GM23338 (cell line): ENCODE measurements around the gene TRIM25. TPM values are rescaled to one million over a fixed set of nuclear protein-coding genes. Genes with fewer than 3 reads are reported as not detected.
A peak's percentile ranks its signal among the peaks of the same experiment; 100 is the strongest.

ENCODE experiments used
- ATAC-seq: fragments of 200-7000 bp; cut with Tn5 transposase; 3 replicates; pipeline ENCODE4 v1.9.1; 2020
- DNase-seq: peaks from one replicate; pipeline ENCODE4 v3.0.0-alpha.2; 2015; ENCODE audit warnings: low spot score
- H2AFZ ChIP-seq: fragments of 200-600 bp; sonication (generic); 2 replicates; pipeline ENCODE4 v1.8.0; 2016; ENCODE audit warnings: antibody characterized with exemption, mild to moderate bottlenecking, moderate library complexity
- H3F3A ChIP-seq: fragments of 200-600 bp; sonication (generic); replicated peaks from 2 replicates; pipeline ENCODE4 v1.8.0; 2017; ENCODE audit warnings: antibody characterized with exemption, mixed run types, low read depth
- H3K27ac ChIP-seq: fragments of 200-600 bp; sonication (generic); 2 replicates; pipeline ENCODE4 v1.6.1; 2016; ENCODE audit warnings: low read depth
- H3K27me3 ChIP-seq: fragments of 200-600 bp; sonication (generic); 2 replicates; pipeline ENCODE4 v1.8.0; 2016; ENCODE audit warnings: mild to moderate bottlenecking, mixed run types, moderate library complexity; ENCODE audit not compliant: insufficient read depth
- H3K36me3 ChIP-seq: fragments of 200-600 bp; sonication (generic); 2 replicates; pipeline ENCODE4 v1.8.0; 2016; ENCODE audit warnings: mild to moderate bottlenecking; ENCODE audit not compliant: insufficient read depth
- H3K4me1 ChIP-seq: fragments of 200-600 bp; sonication (generic); 2 replicates; pipeline ENCODE4 v1.8.0; 2016; ENCODE audit warnings: mild to moderate bottlenecking, moderate library complexity; ENCODE audit not compliant: insufficient read depth
- H3K4me2 ChIP-seq: fragments of 200-600 bp; sonication (generic); 2 replicates; pipeline ENCODE4 v1.7.1; 2017; ENCODE audit warnings: mixed run types
- H3K4me3 ChIP-seq: fragments of 200-600 bp; sonication (generic); 2 replicates; pipeline ENCODE4 v1.6.1; 2016; ENCODE audit warnings: mixed run types
- H3K79me2 ChIP-seq: fragments of 200-600 bp; sonication (generic); replicated peaks from 2 replicates; pipeline ENCODE4 v1.8.0; 2017; ENCODE audit warnings: mild to moderate bottlenecking; ENCODE audit not compliant: insufficient read depth
- H3K9me2 ChIP-seq: fragments of 200-600 bp; sonication (generic); 2 replicates; pipeline ENCODE4 v1.8.0; 2017; ENCODE audit not compliant: insufficient read depth
- H4K20me1 ChIP-seq: fragments of 200-600 bp; sonication (generic); replicated peaks from 2 replicates; pipeline ENCODE4 v1.8.0; 2017; ENCODE audit warnings: mild to moderate bottlenecking; ENCODE audit not compliant: insufficient read depth
- H3K27ac Mint-ChIP-seq: 2 replicates; pipeline ENCODE4 v1.8.0; 2020; ENCODE audit warnings: inconsistent platforms, mild to moderate bottlenecking, moderate library complexity, mixed read lengths
- H3K27me3 Mint-ChIP-seq: 3 replicates; pipeline ENCODE4 v1.8.0; 2022; ENCODE audit warnings: low read depth, mild to moderate bottlenecking, moderate library complexity, mixed read lengths, inconsistent platforms; ENCODE audit not compliant: insufficient read depth, poor library complexity
- H3K36me3 Mint-ChIP-seq: 3 replicates; pipeline ENCODE4 v1.8.0; 2021; ENCODE audit warnings: low read depth, mild to moderate bottlenecking, inconsistent platforms, moderate library complexity, mixed read lengths
- H3K4me1 Mint-ChIP-seq: 3 replicates; pipeline ENCODE4 v1.8.0; 2020; ENCODE audit warnings: mild to moderate bottlenecking, inconsistent platforms, mixed read lengths
- H3K4me3 Mint-ChIP-seq: 3 replicates; pipeline ENCODE4 v1.8.0; 2021; ENCODE audit warnings: moderate library complexity, mild to moderate bottlenecking, inconsistent platforms, mixed read lengths
- H3K9me3 Mint-ChIP-seq: 3 replicates; pipeline ENCODE4 v1.8.0; 2020; ENCODE audit warnings: moderate library complexity, mild to moderate bottlenecking, inconsistent platforms, mixed read lengths
- ETS1 ChIP-seq: IDR thresholded peaks from 2 replicates; pipeline ENCODE4 v1.6.1; 2016; ENCODE audit warnings: antibody characterized with exemption
- EZH2 ChIP-seq: fragments of 200-600 bp; sonication (generic); IDR thresholded peaks from one replicate; pipeline ENCODE4 v1.8.0; 2017; ENCODE audit warnings: antibody characterized with exemption, mild to moderate bottlenecking, low read depth; ENCODE audit not compliant: unreplicated experiment
- EZH2phosphoT487 ChIP-seq: fragments of 200-600 bp; sonication (generic); IDR thresholded peaks from one replicate; pipeline ENCODE4 v1.8.1; 2018; ENCODE audit warnings: antibody characterized with exemption; ENCODE audit not compliant: unreplicated experiment
- JUNB ChIP-seq: IDR thresholded peaks from one replicate; pipeline ENCODE4 v1.6.1; 2016; ENCODE audit warnings: antibody characterized with exemption; ENCODE audit not compliant: unreplicated experiment
- ZNF114 ChIP-seq: fragments of 250-450 bp; sonication (Bioruptor Pico); IDR thresholded peaks from 2 replicates; pipeline ENCODE4 v1.5.0; 2020; ENCODE audit warnings: mild to moderate bottlenecking, moderate library complexity
- polyA plus RNA-seq: library from polyadenylated mRNA; unstranded; fragments of >200 nt; fragmentation: Nextera tagmentation; extraction: Ambion mirVana; gene quantifications from 2 replicates; pipeline ENCODE4 v1.2.1, GENCODE V29; 2016
- total RNA-seq: library from RNA; depleted of rRNA; stranded (reverse); fragments of >200 nt; shearing (Covaris generic); gene quantifications from 2 replicates; pipeline ENCODE4 v1.2.3, GENCODE V29; 2014
- TF ChIP-seq, protein P1 (sequence below): fragments of 250-450 bp; sonication (Bioruptor Pico); IDR thresholded peaks from 2 replicates; pipeline ENCODE4 v1.5.0; 2020; ENCODE audit warnings: mild to moderate bottlenecking, moderate library complexity

Gene TRIM25
- total and polyA plus RNA-seq, 2 experiments from 2014 or later, result 19.6 to 36.2 TPM

DNA sequence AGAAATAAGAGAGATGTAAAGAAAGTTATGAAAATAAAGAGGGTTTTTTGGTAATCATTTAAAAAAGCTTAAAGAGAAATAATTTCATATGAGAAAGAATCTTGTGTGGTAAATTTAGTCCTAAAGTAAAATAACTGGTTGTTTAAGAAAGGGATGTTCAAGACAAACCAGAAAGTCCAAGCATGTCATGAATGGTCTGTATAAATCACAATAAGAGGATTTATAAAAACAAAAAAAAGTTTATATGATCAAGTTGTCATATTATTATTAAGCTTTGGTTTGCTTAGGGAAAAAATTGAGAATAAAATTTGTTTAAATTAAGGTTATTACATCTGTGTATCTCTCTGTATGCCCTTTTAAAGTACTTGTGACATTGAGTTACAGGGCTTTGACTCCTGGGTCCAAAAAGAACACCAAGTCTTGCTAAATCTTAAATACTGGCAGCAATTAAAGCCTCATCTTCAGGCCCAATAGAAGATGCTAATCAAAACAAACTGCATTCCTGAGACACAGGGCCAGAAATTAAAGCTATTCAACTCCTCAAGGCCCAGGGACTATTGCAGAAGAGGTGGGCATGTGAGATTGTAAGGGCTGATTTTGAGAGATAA, 15.6 kb upstream of the TRIM25 start:
- Histone ChIP-seq H3K4me3 (no peak overlapping the region), H4K20me1 (no peaks in the 10 kb centered on the region), H2AFZ (no peak overlapping the region), H3K9me2 (no peaks in the 10 kb centered on the region), H3K27me3 (no peaks in the 10 kb centered on the region), H3K79me2 (no peaks in the 10 kb centered on the region), H3K4me2 (no peak overlapping the region), H3K36me3 (peaks cover 11% of the 10 kb centered on the region), H3F3A (0 out of 2 replicates have a peak, but pooled peaks cover 3% of the 10 kb centered on the region), H3K4me1 (peaks cover 26% of the 10 kb centered on the region), H3K27ac (no peak overlapping the region)
- peaks cover 74% of the 10 kb centered on the region for H3K9me3 Mint-ChIP-seq
- no peak overlapping the region for H3K4me3 Mint-ChIP-seq
- H3K36me3 Mint-ChIP-seq, result peaks cover 63% of the 10 kb centered on the region
- peaks cover 21% of the 10 kb centered on the region for H3K4me1 Mint-ChIP-seq
- DNase-seq (peak; percentile 74), ATAC-seq (no peak)
- no peak overlapping the region for H3K27ac Mint-ChIP-seq
- TF ChIP-seq ETS1 (no peak), EZH2 (no peak), EZH2phosphoT487 (no peak), JUNB (no peak), ZNF114 (no peak)
- TF ChIP-seq, protein P1, sequence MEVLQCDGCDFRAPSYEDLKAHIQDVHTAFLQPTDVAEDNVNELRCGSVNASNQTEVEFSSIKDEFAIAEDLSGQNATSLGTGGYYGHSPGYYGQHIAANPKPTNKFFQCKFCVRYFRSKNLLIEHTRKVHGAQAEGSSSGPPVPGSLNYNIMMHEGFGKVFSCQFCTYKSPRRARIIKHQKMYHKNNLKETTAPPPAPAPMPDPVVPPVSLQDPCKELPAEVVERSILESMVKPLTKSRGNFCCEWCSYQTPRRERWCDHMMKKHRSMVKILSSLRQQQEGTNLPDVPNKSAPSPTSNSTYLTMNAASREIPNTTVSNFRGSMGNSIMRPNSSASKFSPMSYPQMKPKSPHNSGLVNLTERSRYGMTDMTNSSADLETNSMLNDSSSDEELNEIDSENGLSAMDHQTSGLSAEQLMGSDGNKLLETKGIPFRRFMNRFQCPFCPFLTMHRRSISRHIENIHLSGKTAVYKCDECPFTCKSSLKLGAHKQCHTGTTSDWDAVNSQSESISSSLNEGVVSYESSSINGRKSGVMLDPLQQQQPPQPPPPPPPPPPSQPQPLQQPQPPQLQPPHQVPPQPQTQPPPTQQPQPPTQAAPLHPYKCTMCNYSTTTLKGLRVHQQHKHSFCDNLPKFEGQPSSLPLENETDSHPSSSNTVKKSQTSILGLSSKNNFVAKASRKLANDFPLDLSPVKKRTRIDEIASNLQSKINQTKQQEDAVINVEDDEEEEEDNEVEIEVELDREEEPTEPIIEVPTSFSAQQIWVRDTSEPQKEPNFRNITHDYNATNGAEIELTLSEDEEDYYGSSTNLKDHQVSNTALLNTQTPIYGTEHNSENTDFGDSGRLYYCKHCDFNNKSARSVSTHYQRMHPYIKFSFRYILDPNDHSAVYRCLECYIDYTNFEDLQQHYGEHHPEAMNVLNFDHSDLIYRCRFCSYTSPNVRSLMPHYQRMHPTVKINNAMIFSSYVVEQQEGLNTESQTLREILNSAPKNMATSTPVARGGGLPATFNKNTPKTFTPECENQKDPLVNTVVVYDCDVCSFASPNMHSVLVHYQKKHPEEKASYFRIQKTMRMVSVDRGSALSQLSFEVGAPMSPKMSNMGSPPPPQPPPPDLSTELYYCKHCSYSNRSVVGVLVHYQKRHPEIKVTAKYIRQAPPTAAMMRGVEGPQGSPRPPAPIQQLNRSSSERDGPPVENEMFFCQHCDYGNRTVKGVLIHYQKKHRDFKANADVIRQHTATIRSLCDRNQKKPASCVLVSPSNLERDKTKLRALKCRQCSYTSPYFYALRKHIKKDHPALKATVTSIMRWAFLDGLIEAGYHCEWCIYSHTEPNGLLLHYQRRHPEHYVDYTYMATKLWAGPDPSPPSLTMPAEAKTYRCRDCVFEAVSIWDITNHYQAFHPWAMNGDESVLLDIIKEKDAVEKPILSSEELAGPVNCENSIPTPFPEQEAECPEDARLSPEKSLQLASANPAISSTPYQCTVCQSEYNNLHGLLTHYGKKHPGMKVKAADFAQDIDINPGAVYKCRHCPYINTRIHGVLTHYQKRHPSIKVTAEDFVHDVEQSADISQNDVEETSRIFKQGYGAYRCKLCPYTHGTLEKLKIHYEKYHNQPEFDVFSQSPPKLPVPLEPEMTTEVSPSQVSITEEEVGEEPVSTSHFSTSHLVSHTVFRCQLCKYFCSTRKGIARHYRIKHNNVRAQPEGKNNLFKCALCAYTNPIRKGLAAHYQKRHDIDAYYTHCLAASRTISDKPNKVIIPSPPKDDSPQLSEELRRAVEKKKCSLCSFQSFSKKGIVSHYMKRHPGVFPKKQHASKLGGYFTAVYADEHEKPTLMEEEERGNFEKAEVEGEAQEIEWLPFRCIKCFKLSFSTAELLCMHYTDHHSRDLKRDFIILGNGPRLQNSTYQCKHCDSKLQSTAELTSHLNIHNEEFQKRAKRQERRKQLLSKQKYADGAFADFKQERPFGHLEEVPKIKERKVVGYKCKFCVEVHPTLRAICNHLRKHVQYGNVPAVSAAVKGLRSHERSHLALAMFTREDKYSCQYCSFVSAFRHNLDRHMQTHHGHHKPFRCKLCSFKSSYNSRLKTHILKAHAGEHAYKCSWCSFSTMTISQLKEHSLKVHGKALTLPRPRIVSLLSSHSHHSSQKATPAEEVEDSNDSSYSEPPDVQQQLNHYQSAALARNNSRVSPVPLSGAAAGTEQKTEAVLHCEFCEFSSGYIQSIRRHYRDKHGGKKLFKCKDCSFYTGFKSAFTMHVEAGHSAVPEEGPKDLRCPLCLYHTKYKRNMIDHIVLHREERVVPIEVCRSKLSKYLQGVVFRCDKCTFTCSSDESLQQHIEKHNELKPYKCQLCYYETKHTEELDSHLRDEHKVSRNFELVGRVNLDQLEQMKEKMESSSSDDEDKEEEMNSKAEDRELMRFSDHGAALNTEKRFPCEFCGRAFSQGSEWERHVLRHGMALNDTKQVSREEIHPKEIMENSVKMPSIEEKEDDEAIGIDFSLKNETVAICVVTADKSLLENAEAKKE (CRISPR knock-in tag), result no peak
- peaks cover 4% of the 10 kb centered on the region for H3K27me3 Mint-ChIP-seq
